Loucy (cell line): Measurements from ENCODE around the gene LCOR.

Experiments used
- H2AFZ ChIP-seq: fragments of 200-600 bp; sonication (generic); 2 replicates; pipeline ENCODE4 v1.6.0; 2016; ENCODE audit warnings: antibody characterized with exemption, mild to moderate bottlenecking, low read length, moderate library complexity
- H3F3A ChIP-seq: fragments of 200-600 bp; 2 replicates; pipeline ENCODE4 v1.6.0; 2016; ENCODE audit warnings: antibody characterized with exemption, low read depth, mild to moderate bottlenecking
- H3K27me3 ChIP-seq: fragments of 200-600 bp; sonication (generic); 2 replicates; pipeline ENCODE4 v1.6.1; 2014; ENCODE audit warnings: low read length, mild to moderate bottlenecking; ENCODE audit not compliant: insufficient read depth, poor library complexity, severe bottlenecking
- H3K36me3 ChIP-seq: fragments of 200-600 bp; sonication (generic); 2 replicates; pipeline ENCODE4 v1.6.1; 2016; ENCODE audit warnings: low read length; ENCODE audit not compliant: insufficient read depth
- H3K4me1 ChIP-seq: fragments of 200-600 bp; sonication (generic); 2 replicates; pipeline ENCODE4 v1.5.1; 2014; ENCODE audit warnings: low read length, mild to moderate bottlenecking; ENCODE audit not compliant: insufficient read depth, poor library complexity, severe bottlenecking
- H3K4me2 ChIP-seq: fragments of 200-600 bp; sonication (generic); 2 replicates; pipeline ENCODE4 v1.6.0; 2014; ENCODE audit warnings: antibody characterized with exemption, low read length, low read depth, mild to moderate bottlenecking; ENCODE audit not compliant: poor library complexity, severe bottlenecking
- H3K4me3 ChIP-seq: fragments of 200-600 bp; sonication (generic); 2 replicates; pipeline ENCODE4 v1.5.1; 2014; ENCODE audit warnings: low read length, mild to moderate bottlenecking, mixed read lengths; ENCODE audit not compliant: poor library complexity, severe bottlenecking
- H3K79me2 ChIP-seq: fragments of 200-600 bp; sonication (generic); 2 replicates; pipeline ENCODE4 v1.6.1; 2014; ENCODE audit warnings: low read length; ENCODE audit not compliant: insufficient read depth
- H3K9ac ChIP-seq: fragments of 200-600 bp; sonication (generic); 2 replicates; pipeline ENCODE4 v1.6.0; 2014; ENCODE audit warnings: mild to moderate bottlenecking, low read depth, low read length, moderate library complexity; ENCODE audit not compliant: poor library complexity, severe bottlenecking
- H3K9me2 ChIP-seq: fragments of 200-600 bp; sonication (generic); replicated peaks from 2 replicates; pipeline ENCODE4 v1.6.1; 2016; ENCODE audit warnings: low read depth, low read length, mixed read lengths
- H3K9me3 ChIP-seq: fragments of 200-600 bp; sonication (generic); 2 replicates; pipeline ENCODE4 v1.6.1; 2014; ENCODE audit warnings: mild to moderate bottlenecking, antibody characterized with exemption, low read length, low read depth; ENCODE audit not compliant: insufficient read depth
- H4K20me1 ChIP-seq: fragments of 200-600 bp; sonication (generic); 2 replicates; pipeline ENCODE4 v1.6.0; 2014; ENCODE audit warnings: antibody characterized with exemption, low read length, mild to moderate bottlenecking; ENCODE audit not compliant: insufficient read depth, poor library complexity, severe bottlenecking
- EZH2phosphoT487 ChIP-seq: fragments of 200-600 bp; IDR thresholded peaks from 2 replicates; pipeline ENCODE4 v1.6.1; 2018; ENCODE audit warnings: antibody characterized with exemption, mild to moderate bottlenecking, moderate library complexity, borderline replicate concordance
- TF ChIP-seq, protein P1 (sequence below): fragments of 200-600 bp; sonication (generic); conservative IDR thresholded peaks from 2 replicates; pipeline ENCODE4 v1.5.1; 2014; ENCODE audit warnings: mild to moderate bottlenecking, antibody characterized with exemption, low read length

The LCOR gene

DNA sequence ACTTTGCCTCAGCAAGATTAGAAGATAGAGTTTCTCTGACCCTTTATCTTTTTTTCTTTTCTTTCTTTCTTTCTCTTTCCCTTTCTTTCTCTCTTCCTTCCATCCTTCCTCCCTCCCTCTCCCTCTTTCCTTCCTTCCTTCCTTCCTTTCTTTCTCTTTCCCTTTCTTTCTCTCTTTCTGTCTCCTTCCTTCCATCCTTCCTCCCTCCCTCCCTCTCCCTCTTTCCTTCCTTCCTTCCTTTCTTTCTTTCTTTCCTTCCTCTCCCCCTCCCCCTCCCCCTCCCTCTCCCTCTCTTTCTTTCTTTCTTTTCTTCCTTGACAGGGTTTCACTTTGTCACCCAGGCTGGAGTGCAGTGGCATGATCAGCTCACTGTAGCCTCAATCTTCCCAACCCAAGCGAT, 40.2 kb upstream of the LCOR start:
- Histone ChIP-seq H3K36me3 (no peaks in the 10 kb centered on the region), H3F3A (no peaks in the 10 kb centered on the region), H3K4me1 (no peaks in the 10 kb centered on the region), H3K27me3 (no peaks in the 10 kb centered on the region), H3K4me3 (no peak overlapping the region), H3K4me2 (no peak overlapping the region), H3K9ac (no peak overlapping the region), H3K79me2 (no peaks in the 10 kb centered on the region), H3K9me3 (no peaks in the 10 kb centered on the region), H3K9me2 (no peaks in the 10 kb centered on the region), H4K20me1 (no peaks in the 10 kb centered on the region), H2AFZ (no peak overlapping the region)
- TF ChIP-seq, protein P1, sequence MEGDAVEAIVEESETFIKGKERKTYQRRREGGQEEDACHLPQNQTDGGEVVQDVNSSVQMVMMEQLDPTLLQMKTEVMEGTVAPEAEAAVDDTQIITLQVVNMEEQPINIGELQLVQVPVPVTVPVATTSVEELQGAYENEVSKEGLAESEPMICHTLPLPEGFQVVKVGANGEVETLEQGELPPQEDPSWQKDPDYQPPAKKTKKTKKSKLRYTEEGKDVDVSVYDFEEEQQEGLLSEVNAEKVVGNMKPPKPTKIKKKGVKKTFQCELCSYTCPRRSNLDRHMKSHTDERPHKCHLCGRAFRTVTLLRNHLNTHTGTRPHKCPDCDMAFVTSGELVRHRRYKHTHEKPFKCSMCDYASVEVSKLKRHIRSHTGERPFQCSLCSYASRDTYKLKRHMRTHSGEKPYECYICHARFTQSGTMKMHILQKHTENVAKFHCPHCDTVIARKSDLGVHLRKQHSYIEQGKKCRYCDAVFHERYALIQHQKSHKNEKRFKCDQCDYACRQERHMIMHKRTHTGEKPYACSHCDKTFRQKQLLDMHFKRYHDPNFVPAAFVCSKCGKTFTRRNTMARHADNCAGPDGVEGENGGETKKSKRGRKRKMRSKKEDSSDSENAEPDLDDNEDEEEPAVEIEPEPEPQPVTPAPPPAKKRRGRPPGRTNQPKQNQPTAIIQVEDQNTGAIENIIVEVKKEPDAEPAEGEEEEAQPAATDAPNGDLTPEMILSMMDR = no peak
- no peak for TF ChIP-seq EZH2phosphoT487

DNA sequence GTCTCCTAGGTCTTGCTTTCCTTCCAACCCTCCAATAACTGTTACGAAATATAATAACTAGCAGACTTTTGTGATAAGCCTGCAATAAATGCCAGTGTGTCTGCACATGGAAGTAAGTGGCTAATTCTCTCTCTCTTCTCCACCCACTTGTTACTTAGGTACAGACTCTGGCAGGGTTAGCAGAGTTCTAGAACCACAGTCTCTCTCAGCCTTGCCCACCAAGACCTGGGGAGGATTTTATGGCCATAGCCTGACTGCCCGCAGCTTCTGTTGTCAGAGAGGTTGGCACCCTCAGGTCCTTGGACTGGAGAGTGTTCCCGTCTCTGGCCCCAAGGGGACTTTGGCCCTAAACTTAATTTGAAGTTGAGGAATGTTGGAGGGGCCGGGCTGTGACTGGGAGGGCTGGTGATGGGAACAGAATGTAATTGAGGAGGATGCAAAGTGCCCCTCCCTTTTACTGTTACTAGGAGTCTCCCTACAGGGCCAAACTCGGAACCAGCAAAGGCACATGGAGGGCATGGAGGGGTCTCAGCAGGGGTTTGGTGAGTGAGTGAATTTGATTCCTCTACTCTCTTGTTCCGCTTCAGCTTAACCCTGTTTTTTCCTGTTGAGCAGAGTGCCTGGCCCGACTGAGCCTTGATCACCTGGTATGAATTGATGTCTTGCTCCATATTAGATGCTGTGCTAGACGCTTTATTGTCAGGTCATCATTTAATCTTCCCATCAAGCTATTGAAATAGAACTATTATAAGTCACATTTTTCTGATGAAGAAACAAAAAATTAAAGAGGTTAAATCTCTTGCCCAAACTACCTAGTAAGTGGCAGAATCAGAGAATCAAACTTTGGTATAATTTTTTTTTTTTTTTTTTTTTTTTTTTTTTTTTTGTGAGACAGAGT, 37.0 kb upstream of the LCOR start:
- Histone ChIP-seq H3F3A (no peaks in the 10 kb centered on the region), H3K9me3 (no peaks in the 10 kb centered on the region), H3K4me1 (no peaks in the 10 kb centered on the region), H3K36me3 (no peaks in the 10 kb centered on the region), H3K27me3 (no peaks in the 10 kb centered on the region), H2AFZ (no peak overlapping the region), H3K4me3 (no peak overlapping the region), H3K9ac (no peak overlapping the region), H3K9me2 (no peaks in the 10 kb centered on the region), H3K4me2 (no peak overlapping the region), H4K20me1 (no peaks in the 10 kb centered on the region), H3K79me2 (no peaks in the 10 kb centered on the region)
- TF ChIP-seq EZH2phosphoT487 = no peak
- TF ChIP-seq, protein P1 = no peak

DNA sequence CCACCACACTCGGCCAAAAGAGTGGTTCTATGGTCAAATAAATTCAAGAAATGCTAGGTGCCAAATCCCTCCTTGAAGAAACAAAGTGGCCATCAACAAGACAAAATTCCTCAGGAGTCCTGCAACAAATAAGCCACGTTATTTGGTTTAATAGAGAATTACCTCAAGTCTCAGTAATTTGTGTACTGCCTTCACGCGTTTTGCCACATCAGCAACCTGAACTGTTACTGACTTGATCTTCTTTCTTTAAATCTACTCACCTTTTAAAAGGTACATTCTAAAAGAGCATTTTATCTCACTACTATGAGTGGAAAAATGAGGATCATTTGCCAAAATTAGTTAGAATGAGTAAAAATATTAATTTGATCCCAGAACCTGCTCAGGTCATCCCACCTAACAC, 34.6 kb upstream of the LCOR start:
- H3K9ac ChIP-seq = no peak overlapping the region

More for the DNA sequence above, 34.6 kb upstream of the LCOR start:
- H3K9me3 ChIP-seq = no peaks in the 10 kb centered on the region
- H3K4me2 ChIP-seq = no peak overlapping the region
- no peak overlapping the region for H3K4me3 ChIP-seq
- no peak overlapping the region for H2AFZ ChIP-seq
- no peaks in the 10 kb centered on the region for H3F3A ChIP-seq
- TF ChIP-seq, protein P1 = no peak
- no peak for TF ChIP-seq EZH2phosphoT487
- no peaks in the 10 kb centered on the region for H3K9me2 ChIP-seq
- no peaks in the 10 kb centered on the region for H4K20me1 ChIP-seq
- no peaks in the 10 kb centered on the region for H3K79me2 ChIP-seq
- H3K36me3 ChIP-seq = no peaks in the 10 kb centered on the region
- no peaks in the 10 kb centered on the region for H3K4me1 ChIP-seq
- no peaks in the 10 kb centered on the region for H3K27me3 ChIP-seq
